ENCODE data around the gene CHDH.

Gene CHDH

GRCh38 chr3:53846134-53846850 is at the start of gene CHDH, which contains the start of gene IL17RB:
TSS of gene CHDH (minus strand) at chr3:53846419. CDS start at chr3:53824008, 22,411 bp downstream.
TSS of gene IL17RB (plus strand) at chr3:53846568. CDS start at chr3:53846589, 21 bp downstream.
- DNase-seq: peak; percentile 64

- DNase-seq: no peak
These were observed 46.0 kb upstream of the CHDH start for GRCh38 chr3:53892286-53892637.

- DNase-seq: peak; percentile 98
These were observed 45.5 kb upstream of the CHDH start, which contains the start of gene SELENOK for GRCh38 chr3:53891497-53892285. TSS of gene SELENOK (minus strand) at chr3:53891859.

GRCh38 chr3:53890726-53891475 is 44.7 kb upstream of the CHDH start:
- peak; percentile 57 for DNase-seq

- no peak for DNase-seq
These were observed 42.0 kb upstream of the CHDH start for GRCh38 chr3:53888232-53888631.

GRCh38 chr3:53887446-53887845 is 41.2 kb upstream of the CHDH start:
- DNase-seq: no peak

- no peak for DNase-seq
These were observed 39.0 kb upstream of the CHDH start for GRCh38 chr3:53885239-53885638.

- DNase-seq: no peak
These were observed 38.4 kb upstream of the CHDH start for GRCh38 chr3:53884623-53885022.

GRCh38 chr3:53883008-53883407 is 36.8 kb upstream of the CHDH start:
- no peak for DNase-seq

GRCh38 chr3:53881691-53882593 is 35.7 kb upstream of the CHDH start, which contains the start of gene ACTR8:
TSS of gene ACTR8 (minus strand) at chr3:53882152. CDS start at chr3:53882101, 51 bp downstream.
- peak; percentile 87 for DNase-seq

- DNase-seq: peak; percentile 40
These were observed 34.5 kb upstream of the CHDH start for GRCh38 chr3:53880396-53881345.

GRCh38 chr3:53865732-53866499 is 19.7 kb upstream of the CHDH start:
- DNase-seq: no peak

GRCh38 chr3:53863145-53863544 is 16.9 kb upstream of the CHDH start:
- DNase-seq: no peak

- DNase-seq: no peak
These were observed 16.0 kb upstream of the CHDH start for GRCh38 chr3:53862241-53862640.

- DNase-seq: no peak
These were observed 14.0 kb upstream of the CHDH start for GRCh38 chr3:53860196-53860595.

- DNase-seq: no peak
These were observed 13.0 kb upstream of the CHDH start for GRCh38 chr3:53859178-53859577.

- DNase-seq: no peak
These were observed 12.0 kb upstream of the CHDH start for GRCh38 chr3:53858096-53858741.

- DNase-seq: no peak
These were observed 10.7 kb upstream of the CHDH start for GRCh38 chr3:53856964-53857363.

- no peak for DNase-seq
These were observed 4.7 kb upstream of the CHDH start for GRCh38 chr3:53850895-53851294.

GRCh38 chr3:53849916-53850315 is 3.7 kb upstream of the CHDH start:
- DNase-seq: no peak

Measured in NCI-H82 (cell line).